NCI-H2196 treated with DMSO at 0.1 percent for 48 hours (cell line): ENCODE data around the gene CSTF3.
"Not testable (repeated sequence)": the region's sequence is repeated elsewhere in the genome, so short reads cannot be mapped to it uniquely, and the experiment has no call there.

Experiments used
- DNase-seq: peaks from one replicate; lab custom pipeline; 2025; ENCODE audit not compliant: unreplicated experiment; lab: John Stamatoyannopoulos, UW

The CSTF3 gene

DNA sequence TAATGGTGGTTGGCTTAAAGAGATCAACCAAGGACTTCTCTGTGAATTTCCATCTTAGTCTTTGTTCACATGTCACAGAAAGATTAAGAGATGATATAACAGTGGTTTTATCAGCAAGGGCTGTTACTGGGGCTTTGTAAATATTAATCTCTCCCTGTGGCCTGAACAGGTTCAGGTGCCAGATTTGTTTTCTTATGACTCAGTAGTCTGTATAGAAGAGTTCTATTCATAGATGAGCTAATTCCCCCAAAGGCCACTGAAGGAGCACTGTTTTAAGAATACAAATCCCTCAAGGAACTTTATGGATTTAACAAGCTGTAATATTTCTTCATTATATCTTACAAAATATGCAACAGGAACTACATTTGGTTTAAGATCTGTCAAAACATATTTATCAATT lies 71.5 kb downstream of the CSTF3 start:
- no peak for DNase-seq

DNA sequence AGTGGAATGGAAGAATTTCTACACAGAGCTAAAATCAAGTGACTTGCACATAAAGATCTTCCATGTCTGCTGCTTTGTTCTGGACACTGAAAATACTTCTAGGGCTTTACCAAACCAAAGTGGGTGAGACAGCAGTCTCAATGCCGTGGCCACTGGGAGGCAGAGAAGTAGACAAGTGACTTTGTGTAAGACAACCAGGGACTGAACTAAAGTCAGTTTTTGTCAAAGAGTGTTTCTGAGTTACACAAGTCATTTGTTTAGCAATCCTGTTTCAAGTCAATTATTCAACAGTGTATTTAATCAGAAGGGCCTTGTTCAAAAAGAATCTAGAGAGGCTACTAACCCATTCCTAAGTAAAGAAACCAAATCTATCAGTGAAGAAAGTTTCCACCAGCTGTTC lies 75.3 kb downstream of the CSTF3 start:
- DNase-seq: no peak

DNA sequence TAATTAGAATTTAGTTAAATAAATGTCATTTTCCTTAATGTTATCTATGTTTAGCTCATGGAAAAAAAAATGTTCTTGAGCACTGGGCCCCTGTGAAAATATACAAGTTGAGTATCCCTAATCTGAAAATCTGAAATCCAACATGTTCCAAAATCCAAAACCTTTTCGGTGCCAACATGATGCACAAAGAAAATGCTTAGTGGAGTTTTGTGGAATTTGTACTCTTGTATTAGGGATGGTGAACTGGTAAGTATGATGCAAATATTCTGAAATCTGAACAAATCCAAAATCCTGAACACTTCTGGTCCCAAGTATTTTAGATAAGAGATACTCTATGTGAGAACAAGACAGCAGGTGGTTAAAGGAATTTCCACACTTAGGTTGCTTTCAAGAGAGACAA lies 77.4 kb downstream of the CSTF3 start:
- DNase-seq: no peak

DNA sequence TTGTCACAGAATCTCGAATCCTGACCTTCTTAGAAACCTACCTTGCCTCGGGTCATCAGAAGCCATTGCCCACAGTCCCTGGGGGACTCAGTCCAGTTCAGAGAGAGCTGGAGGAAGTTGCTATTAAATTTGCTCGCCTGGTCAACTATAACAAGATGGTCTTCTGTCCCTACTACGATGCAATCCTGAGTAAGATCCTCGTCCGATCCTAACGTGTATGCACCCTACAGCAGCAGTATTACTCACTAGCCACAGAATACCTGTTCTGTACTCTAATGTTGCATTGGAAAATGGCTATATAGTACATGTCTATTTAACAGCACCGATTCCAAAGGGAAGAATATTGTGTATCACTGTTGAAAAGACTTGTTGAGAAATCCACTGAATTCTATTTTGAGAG lies 88.8 kb downstream of the CSTF3 start:
- DNase-seq: no peak

DNA sequence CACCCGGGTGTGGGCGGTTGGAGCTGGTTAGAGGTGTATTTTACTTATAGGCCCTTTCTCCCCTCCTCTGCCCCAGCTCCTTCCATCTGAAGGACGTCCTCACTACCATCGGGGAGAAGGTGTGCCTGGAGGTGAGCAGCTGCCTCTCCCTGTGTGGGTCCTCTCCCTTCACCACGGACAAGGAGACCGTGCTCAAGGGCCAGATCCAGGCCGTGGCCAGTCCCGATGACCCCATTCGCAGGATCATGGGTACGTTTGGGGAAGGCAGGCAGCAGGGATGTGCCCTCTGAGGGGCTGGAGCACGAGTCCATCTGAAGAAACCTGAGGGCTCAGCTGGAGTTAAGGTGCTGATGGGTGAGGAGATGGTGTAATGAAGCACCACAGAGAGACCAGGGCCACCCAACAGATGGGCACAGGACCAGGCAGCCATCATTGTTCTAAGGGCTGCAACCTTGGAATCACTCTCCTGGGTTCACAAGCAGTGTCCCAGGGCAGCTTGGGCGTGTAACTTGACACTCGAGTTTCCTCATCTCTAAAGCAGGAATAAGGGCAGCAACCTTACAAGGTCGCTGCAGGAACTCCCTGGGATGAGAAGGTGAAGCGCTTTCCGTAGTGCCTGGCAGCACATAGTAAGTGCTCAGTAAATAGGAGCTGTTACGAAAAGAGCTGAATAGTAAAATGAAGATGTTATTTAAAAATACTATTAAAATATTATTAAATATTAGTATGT lies 92.5 kb downstream of the CSTF3 start:
- no peak for DNase-seq

DNA sequence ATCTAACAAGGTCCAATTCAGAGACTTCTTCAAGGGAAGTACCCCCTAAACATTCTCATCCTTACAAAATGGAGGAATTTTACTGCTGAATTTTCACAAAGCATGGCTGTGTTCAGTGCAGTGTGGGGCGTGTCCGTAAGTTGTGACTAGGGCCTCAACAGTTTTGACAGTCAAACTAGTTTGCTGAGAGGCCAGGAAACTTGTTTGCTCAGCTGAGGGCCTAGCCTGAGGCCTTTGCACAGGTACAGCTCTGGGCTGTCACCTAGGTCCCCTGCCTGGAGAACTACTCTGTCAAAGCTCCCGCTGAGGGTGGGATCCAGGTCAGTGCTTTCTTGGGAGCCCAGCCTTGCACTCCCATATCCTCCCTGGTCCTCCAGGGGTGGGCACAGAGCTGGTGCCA lies 94.0 kb downstream of the CSTF3 start:
- DNase-seq: no peak

DNA sequence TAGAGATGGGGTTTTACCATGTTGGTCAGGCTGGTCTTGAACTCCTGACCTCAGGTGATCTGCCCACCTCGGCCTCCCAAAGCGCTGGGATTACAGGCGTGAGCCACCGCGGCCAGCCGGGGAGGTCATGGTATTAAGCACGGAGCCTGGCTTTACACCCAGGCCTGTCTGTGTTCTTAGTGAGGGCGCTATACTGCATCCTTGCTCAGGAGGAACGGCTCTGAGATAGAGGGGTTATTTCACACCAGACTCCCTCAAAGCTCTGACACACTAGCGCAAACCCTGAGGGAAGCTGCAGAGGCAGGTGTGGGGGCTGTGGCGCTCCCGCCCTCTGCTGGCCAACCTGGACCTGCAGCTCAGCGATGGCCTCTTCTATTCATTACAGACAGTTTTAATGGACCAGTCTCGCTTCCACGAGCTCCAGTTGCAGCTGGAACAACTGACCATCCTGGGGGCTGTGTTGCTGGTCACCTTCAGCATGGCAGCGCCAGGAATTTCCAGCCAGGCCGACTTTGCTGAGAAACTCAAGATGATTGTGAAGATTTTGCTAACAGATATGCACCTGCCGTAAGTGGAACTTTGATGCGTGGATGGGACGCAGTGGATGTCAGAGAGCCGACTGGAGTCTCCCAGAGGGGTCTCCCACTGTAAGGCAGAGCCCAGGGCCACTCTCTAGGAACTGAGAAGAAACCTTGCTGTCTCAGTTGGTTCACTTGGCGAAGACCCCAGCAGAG lies 95.7 kb downstream of the CSTF3 start:
- peak; percentile 45 for DNase-seq

DNA sequence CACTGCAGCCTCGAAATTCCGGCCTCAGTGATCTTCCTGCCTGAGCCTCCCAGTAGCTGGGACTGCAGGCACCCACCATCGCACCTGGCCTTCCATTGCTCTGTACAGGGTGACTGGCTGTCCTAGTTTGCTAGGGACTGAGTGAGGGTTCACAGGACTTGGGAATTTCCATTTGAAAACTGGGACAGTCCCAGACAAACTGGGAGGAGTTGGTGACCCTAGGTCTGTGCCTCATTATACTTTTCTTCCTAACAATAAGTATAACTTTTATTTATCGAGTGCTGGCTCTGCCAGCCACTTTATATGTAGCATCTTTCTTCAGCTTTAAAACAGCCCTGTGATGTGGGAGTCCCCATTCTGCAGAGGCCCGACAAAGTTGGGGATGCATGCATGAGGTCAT lies 96.4 kb downstream of the CSTF3 start:
- DNase-seq: no peak

DNA sequence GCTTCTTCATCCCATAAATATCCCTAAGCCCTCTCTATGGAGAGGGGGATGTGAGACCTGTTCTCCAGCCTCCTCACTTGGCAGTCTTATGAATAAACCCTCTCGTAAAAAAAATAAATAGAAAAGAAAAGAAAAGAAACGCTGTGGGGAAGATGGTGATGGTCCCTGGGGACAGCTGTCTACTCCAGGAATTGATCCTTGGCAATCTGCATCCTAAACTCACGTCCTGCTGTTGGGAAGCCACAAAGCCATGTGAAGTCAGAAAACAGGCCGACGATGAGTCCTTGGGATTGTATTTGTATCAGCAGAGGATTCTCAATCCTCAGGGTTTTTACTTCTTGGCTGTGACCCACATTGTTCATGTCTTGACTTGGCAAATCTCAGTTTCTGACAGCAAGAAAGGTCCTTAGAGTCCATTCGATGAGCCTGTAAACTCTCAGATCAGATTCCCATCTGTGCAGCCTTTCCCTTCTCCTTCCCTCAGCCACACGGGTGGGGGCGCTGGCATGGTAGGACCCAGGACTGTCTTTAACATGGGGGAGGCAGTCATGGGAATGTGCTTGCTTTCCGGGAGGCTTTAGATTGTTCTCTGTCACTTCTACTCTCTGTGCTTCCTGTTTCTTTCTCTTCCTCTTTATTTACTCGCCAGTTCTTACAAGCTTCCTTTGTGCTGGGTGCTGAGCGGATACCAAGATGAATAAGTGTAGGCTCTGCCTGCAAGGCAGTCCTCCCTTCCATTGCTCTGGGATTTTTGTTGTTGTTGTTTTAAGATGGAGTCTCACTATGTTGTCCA lies 97.1 kb downstream of the CSTF3 start:
- no peak for DNase-seq

DNA sequence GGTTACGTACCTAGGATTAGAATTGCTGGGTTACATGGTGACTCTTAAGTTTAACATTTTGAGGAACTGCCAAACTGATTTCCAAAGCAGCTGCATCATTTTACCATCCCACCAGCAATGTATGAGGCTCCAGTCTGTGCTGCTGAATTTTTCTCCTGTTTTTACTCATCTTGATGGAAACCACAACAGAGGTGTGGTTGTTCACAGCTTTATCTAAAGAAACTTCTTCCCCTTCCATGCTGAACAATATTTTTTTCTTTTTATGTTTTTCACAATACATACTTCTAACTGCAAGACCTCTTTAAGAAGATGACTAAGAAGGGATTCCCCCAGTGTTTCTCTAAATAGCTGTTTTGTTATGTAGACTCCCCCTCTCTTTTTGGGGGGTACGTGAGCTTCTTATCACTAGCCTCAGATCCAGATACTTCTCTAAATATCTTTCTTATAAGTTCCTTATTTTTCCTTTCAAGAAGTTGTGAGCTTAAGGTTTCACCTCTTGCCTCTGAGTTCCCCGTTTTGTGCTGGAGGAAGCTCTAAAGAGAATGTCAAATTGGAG lies 97.9 kb downstream of the CSTF3 start:
- no peak for DNase-seq

DNA sequence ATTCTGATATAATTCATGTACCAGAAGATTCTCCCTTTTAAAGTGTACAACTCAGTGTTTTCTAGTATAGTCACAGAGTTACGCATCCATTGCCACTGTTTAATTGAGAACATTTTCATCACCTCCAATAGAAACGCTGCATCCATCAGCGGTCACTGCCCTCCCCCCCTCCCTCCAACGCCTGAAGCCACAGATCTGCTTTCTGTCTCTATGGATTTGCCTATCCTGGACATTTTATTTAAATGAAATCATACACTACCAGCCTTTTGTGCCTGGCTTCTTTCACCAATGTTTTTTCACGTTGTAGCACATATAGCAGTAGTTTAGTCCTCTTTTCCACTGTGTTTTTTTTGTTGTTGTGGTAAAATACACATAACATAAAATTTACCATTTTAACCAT lies 99.1 kb downstream of the CSTF3 start:
- no peak for DNase-seq

DNA sequence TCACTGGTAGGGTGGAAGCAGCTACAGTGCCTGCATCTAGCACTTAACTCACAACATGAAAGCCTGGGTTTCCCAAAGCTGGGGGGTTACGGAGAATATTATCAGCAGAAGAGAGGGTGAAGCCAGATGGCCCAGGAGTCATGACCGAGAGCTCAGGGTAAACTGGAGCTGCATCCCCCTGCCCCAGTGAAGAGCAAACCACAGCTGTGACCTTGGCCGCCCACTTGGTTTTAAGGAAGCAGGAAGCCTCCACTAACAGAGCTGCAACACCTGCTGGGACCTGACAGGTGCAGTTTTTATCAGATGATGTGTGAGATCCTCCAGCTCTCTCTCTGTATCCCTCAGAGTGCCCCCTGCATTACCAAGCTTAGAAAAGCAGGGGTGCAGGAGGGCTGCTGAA lies 101.0 kb downstream of the CSTF3 start:
- DNase-seq: no peak

DNA sequence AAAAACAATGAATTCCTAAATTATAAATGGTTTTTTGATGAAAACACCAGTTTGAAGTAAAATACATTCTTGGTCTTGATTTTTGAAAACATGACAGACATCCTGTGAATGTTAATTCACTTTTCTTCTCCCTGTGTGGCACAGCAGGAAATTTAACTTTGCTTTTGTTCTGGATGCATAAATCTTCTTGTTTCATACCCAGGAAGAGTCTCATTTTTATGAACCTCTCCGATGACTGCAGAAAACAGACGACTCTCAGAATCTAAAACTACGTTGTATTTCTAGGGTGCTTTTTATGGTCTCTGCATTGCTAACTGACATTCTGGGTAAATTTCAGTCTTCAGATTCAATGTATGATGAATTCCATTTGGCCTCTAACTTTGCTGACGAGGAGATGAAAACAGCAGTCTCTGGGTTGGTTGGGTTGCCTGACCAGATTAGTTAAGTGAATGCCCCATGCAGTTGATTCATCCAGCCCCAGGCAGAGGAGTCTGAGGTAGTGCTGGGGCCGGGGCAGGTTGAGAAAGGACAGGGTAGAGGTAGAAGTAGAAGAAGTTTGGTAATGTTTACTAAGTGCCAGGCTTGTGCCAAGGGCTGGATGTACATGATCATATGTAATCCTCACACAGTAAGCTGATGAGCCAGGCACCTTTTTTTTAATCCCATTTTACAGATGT lies 101.8 kb downstream of the CSTF3 start:
- no peak for DNase-seq

DNA sequence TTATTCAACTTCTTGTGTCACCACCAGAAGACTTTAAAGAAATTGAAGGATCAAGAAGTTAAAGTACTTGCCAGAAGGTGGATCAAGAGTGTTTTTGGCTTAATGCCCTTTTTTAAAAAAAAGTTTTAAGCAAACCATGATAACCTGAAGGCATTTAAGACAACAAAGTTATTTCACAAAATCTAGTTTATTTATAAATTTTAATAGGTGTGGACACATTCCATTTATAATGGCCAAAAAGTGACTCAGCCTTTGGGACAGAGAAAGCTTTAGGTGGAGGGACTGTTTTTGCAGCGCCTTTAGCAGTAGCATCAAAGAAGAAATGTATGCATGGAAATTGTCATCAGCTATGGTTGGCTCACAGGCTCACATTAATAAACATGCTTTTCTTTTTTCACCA lies 104.0 kb downstream of the CSTF3 start:
- no peak for DNase-seq

DNA sequence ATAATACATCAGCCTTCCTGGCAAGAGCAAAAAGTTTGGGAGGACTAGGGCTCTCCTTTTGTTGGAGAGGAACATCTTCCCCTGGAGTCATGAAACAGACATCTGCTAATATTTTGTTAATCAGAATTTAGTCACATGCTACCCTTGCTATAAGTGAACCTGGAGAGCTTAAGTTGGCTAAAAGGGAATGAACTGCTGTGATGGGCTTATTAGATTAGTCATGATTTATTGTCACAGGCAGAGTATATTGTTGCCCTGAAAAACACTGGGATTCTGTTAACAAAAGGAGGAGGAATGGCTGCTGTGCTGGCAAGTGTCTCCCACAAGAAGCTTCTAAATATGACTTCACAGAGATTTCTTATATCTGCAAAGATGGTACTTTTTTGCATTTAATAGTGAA lies 105.9 kb downstream of the CSTF3 start:
- DNase-seq: no peak

DNA sequence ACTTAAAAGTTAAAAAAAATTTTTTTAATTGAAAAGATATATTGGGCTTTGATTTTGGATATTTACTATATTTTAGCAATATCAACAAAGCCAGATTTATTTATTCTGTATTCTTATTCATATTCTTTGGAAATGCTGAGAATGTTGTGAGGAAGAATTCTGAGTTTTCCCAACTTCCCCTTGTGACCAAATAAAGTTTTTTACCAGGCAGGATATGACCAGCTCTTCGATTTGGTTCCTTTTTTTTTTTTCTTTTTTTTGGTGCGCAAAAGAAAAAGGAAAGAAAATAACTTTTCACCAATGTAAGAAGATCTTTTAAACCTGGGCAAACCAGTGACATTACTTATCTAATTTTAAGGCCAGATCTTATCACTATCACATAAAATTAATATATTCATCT lies 109.0 kb downstream of the CSTF3 start:
- DNase-seq: no peak

DNA sequence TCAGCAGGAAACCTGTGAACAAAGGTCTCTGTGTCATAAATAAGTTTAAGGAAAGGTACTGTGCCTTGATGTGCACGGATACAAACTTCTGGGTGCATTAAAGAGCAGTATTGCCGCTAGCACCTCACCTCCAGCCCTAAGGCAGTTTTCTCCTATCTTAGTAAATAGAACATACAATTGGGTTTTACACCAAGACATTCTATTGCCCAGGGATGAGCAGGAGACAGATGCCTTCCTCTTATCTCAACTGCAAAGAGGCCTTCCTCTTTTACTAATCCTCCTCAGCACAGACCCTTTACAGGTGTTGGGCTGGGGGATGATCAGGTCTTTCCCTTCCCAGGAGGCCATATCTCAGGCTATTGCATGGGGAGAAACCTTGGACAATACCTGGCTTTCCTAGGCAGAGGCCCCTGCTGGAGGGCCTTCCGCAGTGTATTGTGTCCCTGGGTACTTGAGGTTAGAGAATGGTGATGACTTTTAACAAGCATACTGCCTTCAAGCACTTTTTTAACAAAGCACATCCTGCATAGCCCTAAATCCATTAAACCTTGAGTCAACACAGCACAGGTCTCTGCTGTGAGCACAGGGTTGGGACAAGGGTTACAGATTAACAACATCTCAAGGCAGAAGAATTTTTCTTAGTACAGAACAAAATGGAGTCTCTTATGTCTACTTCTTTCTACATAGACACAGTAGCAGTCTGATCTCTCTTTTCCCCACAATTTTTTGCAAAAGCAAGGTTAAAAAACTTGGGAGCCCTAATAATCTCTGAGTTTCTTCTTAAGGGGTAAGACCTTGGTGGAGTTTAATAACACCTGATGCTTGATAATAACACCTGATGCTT lies 111.5 kb downstream of the CSTF3 start:
- not testable (repeated sequence) for DNase-seq

DNA sequence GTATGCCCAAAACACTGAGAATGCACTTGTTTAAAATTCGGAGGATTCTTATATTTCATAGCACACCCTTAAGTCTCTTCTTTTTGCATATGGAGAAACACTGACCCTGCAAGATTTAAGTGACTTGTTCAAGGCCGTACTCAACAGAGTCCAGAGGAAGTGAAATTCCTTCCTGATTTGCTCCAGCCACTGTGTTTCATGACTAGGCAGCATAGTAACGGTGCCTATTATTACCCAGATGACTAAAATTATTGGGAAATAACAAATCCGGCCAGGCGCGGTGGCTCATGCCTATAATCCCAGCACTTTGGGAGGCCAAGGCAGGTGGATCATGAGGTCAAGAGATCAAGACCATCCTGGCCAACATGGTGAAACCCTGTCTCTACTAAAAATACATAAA lies 112.6 kb downstream of the CSTF3 start:
- not testable (repeated sequence) for DNase-seq

DNA sequence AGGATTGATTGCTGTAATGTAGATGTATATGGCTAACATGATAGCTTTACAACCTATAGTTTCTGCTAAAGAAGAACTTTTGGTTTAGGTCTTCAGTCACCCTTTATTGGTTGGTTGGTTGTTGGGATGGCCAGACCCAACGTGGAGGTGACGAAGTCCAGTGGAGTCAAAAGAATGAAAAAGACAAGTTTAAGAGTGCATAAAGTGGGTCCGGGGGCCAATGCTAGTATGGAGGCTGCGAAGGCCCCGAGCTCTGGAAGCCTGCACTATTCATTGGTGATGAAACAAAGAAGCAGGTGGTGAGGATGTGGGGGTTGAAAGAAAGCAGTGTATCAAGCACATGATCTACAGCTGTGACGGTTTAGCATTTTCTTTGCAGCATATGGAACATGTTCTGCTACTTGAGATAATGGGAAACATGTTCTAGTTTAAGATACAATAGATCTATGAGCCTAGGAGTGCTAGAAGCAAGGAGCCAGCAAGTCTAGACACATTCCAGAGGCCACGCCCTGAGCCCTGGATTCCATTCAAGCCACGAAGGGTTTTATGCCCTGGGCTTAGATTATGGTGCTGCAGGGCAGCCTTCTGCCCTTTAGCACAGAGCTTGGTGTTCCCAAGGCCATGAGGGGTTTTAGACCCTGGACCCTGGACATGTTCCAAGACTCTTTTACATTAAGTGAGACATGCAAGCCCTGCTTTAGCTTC lies 115.6 kb downstream of the CSTF3 start:
- no peak for DNase-seq
